ENCODE results near the gene HNF4A. TPM values are rescaled to one million over a fixed set of nuclear protein-coding genes. Genes with fewer than 3 reads are reported as not detected.

The HNF4A gene
- total and polyA plus RNA-seq, 2 of the 13 experiments (the other 11 are each of a cell fraction or from before 2014, with no cell fraction given), result 80.9 to 169 TPM

DNA sequence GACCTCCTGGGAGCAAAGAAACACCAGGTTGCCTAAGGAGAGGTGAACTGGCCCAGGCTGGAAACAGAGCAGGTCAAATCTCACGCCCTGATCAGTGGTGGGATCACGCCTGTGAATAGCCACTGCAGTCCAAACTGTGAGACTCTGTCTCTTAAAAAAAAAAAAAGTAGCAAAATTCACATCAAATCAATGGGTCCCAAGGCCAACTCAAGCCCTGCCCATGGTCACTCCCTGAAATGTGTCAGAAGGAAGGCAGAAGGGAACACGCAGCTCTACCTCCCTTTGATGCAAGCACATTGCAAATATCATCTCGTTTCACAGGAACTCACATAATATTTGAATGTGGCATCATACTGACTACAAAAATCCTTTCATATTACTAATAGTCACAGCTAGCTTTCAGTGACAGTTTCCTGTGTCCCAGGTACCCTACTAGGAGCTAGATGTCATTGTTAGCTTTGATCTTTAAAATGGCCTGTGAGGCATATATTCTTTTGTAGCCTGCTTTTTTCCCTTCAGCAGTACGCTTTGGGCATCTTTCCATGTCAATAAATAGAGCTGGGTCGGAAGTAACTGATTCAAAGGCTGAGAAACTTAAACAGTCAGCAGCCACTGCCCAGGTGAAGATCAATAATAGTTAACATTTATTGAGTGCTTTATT lies 105.8 kb downstream of the HNF4A start (continued):
- TF ChIP-seq, protein P1, sequence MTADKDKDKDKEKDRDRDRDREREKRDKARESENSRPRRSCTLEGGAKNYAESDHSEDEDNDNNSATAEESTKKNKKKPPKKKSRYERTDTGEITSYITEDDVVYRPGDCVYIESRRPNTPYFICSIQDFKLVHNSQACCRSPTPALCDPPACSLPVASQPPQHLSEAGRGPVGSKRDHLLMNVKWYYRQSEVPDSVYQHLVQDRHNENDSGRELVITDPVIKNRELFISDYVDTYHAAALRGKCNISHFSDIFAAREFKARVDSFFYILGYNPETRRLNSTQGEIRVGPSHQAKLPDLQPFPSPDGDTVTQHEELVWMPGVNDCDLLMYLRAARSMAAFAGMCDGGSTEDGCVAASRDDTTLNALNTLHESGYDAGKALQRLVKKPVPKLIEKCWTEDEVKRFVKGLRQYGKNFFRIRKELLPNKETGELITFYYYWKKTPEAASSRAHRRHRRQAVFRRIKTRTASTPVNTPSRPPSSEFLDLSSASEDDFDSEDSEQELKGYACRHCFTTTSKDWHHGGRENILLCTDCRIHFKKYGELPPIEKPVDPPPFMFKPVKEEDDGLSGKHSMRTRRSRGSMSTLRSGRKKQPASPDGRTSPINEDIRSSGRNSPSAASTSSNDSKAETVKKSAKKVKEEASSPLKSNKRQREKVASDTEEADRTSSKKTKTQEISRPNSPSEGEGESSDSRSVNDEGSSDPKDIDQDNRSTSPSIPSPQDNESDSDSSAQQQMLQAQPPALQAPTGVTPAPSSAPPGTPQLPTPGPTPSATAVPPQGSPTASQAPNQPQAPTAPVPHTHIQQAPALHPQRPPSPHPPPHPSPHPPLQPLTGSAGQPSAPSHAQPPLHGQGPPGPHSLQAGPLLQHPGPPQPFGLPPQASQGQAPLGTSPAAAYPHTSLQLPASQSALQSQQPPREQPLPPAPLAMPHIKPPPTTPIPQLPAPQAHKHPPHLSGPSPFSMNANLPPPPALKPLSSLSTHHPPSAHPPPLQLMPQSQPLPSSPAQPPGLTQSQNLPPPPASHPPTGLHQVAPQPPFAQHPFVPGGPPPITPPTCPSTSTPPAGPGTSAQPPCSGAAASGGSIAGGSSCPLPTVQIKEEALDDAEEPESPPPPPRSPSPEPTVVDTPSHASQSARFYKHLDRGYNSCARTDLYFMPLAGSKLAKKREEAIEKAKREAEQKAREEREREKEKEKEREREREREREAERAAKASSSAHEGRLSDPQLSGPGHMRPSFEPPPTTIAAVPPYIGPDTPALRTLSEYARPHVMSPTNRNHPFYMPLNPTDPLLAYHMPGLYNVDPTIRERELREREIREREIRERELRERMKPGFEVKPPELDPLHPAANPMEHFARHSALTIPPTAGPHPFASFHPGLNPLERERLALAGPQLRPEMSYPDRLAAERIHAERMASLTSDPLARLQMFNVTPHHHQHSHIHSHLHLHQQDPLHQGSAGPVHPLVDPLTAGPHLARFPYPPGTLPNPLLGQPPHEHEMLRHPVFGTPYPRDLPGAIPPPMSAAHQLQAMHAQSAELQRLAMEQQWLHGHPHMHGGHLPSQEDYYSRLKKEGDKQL (CRISPR knock-in tag; IDR thresholded peaks at IDR 0.05; ENCODE audit: low read depth), result no peak
- no peak for TF ChIP-seq KDM5A (IDR thresholded peaks at IDR 0.05; ENCODE audit: borderline replicate concordance, low read length)
- TF ChIP-seq, protein P2, sequence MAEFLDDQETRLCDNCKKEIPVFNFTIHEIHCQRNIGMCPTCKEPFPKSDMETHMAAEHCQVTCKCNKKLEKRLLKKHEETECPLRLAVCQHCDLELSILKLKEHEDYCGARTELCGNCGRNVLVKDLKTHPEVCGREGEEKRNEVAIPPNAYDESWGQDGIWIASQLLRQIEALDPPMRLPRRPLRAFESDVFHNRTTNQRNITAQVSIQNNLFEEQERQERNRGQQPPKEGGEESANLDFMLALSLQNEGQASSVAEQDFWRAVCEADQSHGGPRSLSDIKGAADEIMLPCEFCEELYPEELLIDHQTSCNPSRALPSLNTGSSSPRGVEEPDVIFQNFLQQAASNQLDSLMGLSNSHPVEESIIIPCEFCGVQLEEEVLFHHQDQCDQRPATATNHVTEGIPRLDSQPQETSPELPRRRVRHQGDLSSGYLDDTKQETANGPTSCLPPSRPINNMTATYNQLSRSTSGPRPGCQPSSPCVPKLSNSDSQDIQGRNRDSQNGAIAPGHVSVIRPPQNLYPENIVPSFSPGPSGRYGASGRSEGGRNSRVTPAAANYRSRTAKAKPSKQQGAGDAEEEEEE (CRISPR knock-in tag; IDR thresholded peaks at IDR 0.05; ENCODE audit: borderline replicate concordance), result no peak
- TF ChIP-seq SMARCC2 (IDR thresholded peaks at IDR 0.05), result no peak
- TF ChIP-seq ZNF280D (CRISPR knock-in tag; IDR thresholded peaks at IDR 0.05), result no peak
- no peak for TF ChIP-seq ZNF329 (CRISPR knock-in tag; IDR thresholded peaks at IDR 0.05; ENCODE audit: low read depth)
- TF ChIP-seq, protein P3, sequence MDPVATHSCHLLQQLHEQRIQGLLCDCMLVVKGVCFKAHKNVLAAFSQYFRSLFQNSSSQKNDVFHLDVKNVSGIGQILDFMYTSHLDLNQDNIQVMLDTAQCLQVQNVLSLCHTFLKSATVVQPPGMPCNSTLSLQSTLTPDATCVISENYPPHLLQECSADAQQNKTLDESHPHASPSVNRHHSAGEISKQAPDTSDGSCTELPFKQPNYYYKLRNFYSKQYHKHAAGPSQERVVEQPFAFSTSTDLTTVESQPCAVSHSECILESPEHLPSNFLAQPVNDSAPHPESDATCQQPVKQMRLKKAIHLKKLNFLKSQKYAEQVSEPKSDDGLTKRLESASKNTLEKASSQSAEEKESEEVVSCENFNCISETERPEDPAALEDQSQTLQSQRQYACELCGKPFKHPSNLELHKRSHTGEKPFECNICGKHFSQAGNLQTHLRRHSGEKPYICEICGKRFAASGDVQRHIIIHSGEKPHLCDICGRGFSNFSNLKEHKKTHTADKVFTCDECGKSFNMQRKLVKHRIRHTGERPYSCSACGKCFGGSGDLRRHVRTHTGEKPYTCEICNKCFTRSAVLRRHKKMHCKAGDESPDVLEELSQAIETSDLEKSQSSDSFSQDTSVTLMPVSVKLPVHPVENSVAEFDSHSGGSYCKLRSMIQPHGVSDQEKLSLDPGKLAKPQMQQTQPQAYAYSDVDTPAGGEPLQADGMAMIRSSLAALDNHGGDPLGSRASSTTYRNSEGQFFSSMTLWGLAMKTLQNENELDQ (CRISPR knock-in tag; IDR thresholded peaks at IDR 0.05; ENCODE audit: borderline replicate concordance), result no peak
- TF ChIP-seq FOXP1 (IDR thresholded peaks at IDR 0.05), result no peak
- TF ChIP-seq FOXP1 (CRISPR knock-in tag; IDR thresholded peaks at IDR 0.05), result no peak
- TF ChIP-seq PRPF4 (IDR thresholded peaks at IDR 0.05; ENCODE audit: low read depth, low read length, poor library complexity, severe bottlenecking), result no peak
- peak; percentile 52 for TF ChIP-seq FOSL2 (CRISPR knock-in tag; IDR thresholded peaks at IDR 0.05)
- TF ChIP-seq ZNF367 (CRISPR knock-in tag; IDR thresholded peaks at IDR 0.05; ENCODE audit: borderline replicate concordance), result no peak
- TF ChIP-seq ZNF839 (CRISPR knock-in tag; IDR thresholded peaks at IDR 0.05; ENCODE audit: borderline replicate concordance), result no peak
